ENCODE data around the gene ZFR2.

The ZFR2 gene

DNA sequence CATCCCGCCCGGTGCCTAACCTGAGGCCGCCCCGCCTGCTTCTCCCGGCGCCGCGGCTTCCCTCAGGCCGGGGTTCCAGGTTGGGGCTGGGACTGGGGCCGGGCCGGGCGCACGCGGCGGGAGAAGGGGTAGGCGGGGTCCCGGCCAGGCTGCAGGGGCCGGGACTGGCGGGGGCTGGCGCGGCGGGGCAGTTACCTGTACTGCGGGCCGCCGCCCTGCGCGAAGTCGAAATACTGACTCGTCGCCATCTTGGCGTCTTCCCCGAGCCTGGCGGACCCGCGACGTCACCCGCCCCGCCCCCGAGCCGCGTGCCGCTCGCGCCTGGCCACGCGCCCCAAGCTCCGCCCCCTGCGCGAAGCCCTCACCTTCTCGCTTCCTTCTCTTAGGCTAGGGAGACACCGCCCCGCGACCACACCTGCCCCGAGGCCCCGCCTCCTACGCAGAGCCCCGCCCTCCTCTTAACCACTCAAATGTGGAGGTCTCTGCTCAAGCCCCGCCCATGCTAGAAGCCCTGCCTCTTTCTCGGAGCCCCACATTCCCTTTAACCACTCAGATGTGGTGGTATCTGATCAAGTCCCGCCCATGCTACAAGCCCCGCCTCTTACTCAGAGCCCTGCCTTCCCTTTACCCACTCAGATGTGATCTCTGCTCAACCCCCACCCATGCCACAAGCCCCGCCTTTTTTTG lies at the start of gene ZFR2:
TSS of gene ZFR2 (minus strand) at position 269 of the 687 bp plus-strand sequence. CDS start at position 248, 21 bp downstream.
- Histone ChIP-seq H3K4me3 (ENCODE audit: low read depth, low read length) (peak within 1 kb of the TSS; percentile 54), H3K36me3 (ENCODE audit: control insufficient read depth, insufficient read depth, low read length) (no peaks in the 10 kb centered on the region), H3K9ac (ENCODE audit: low read depth, low read length) (no peak within 1 kb of the TSS), H3K9me3 (ENCODE audit: control insufficient read depth, insufficient read depth, low read length) (peaks cover 5% of the 10 kb centered on the region), H3K4me1 (ENCODE audit: control insufficient read depth, insufficient read depth, low read length) (peaks cover 4% of the 10 kb centered on the region), H3K27me3 (ENCODE audit: control insufficient read depth, insufficient read depth, low read length) (peaks cover 14% of the 10 kb centered on the region)

DNA sequence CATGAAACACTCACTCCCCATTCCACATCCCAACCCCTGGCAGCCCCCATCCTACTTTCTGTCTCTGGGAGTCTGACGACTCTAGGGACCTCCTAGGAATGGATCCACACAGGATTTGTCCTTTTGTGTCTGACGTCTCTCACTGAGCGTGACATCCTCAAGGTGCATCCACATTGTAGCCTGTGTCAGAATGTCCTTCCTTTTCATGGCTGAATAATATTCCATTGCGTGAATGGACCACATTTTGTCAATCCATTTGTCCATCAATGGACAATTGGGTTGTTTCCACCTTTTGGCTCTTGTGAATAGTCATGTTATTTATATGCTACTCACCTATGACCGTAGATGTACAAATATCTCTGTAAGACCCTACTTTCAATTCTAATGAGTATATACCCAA lies 47.2 kb upstream of the ZFR2 start:
- H3K4me3 ChIP-seq (ENCODE audit: low read depth, low read length), result no peak overlapping the region
- H3K9ac ChIP-seq (ENCODE audit: low read depth, low read length), result no peak overlapping the region
- H3K9me3 ChIP-seq (ENCODE audit: control insufficient read depth, insufficient read depth, low read length), result no peaks in the 10 kb centered on the region
- peaks cover 49% of the 10 kb centered on the region for H3K36me3 ChIP-seq (ENCODE audit: control insufficient read depth, insufficient read depth, low read length)
- no peaks in the 10 kb centered on the region for H3K4me1 ChIP-seq (ENCODE audit: control insufficient read depth, insufficient read depth, low read length)
- no peaks in the 10 kb centered on the region for H3K27me3 ChIP-seq (ENCODE audit: control insufficient read depth, insufficient read depth, low read length)

DNA sequence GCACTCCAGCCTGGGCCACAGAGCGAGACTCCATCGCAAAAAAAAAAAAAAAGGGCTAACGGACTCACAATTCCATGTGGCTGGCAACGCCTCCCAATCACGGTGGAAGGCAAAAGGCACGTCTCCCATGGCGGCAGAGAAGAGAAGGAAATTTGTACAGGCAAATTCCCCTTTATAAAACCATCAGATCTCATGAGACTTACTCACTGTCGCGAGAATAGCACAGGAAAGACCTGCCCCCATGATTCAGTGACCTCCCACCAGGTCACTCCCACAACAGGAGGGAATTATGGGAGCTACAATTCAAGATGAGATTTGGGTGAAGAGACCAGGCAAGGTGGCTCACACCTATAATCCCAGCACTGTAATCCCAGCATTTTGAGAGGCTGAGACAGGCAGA lies 45.4 kb upstream of the ZFR2 start:
- Histone ChIP-seq H3K4me1 (ENCODE audit: control insufficient read depth, insufficient read depth, low read length) (no peaks in the 10 kb centered on the region), H3K4me3 (ENCODE audit: low read depth, low read length) (no peak overlapping the region), H3K27me3 (ENCODE audit: control insufficient read depth, insufficient read depth, low read length) (no peaks in the 10 kb centered on the region), H3K36me3 (ENCODE audit: control insufficient read depth, insufficient read depth, low read length) (peaks cover 54% of the 10 kb centered on the region), H3K9me3 (ENCODE audit: control insufficient read depth, insufficient read depth, low read length) (peaks cover 6% of the 10 kb centered on the region), H3K9ac (ENCODE audit: low read depth, low read length) (no peak overlapping the region)

DNA sequence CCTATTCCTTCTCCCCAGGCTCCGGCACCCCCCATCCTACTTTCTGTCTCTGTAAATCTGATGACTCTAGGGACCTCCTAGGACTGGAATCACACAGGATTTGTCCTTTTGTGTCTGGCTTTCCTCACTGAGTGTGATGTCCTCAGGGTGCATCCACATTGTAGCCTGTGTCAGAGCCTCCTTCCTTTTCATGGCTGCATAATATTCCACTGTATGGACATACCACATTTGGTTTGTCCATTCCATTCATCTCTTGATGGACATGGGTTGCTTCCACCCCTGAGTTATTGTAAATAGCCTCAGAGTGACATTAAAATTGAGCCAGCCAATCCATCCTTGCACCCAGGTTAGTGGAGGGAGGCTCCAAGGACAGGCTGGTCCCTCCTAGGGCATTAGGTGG lies 41.3 kb upstream of the ZFR2 start:
- H3K9ac ChIP-seq (ENCODE audit: low read depth, low read length), result no peak overlapping the region
- peaks cover 55% of the 10 kb centered on the region for H3K36me3 ChIP-seq (ENCODE audit: control insufficient read depth, insufficient read depth, low read length)
- H3K27me3 ChIP-seq (ENCODE audit: control insufficient read depth, insufficient read depth, low read length), result no peaks in the 10 kb centered on the region

DNA sequence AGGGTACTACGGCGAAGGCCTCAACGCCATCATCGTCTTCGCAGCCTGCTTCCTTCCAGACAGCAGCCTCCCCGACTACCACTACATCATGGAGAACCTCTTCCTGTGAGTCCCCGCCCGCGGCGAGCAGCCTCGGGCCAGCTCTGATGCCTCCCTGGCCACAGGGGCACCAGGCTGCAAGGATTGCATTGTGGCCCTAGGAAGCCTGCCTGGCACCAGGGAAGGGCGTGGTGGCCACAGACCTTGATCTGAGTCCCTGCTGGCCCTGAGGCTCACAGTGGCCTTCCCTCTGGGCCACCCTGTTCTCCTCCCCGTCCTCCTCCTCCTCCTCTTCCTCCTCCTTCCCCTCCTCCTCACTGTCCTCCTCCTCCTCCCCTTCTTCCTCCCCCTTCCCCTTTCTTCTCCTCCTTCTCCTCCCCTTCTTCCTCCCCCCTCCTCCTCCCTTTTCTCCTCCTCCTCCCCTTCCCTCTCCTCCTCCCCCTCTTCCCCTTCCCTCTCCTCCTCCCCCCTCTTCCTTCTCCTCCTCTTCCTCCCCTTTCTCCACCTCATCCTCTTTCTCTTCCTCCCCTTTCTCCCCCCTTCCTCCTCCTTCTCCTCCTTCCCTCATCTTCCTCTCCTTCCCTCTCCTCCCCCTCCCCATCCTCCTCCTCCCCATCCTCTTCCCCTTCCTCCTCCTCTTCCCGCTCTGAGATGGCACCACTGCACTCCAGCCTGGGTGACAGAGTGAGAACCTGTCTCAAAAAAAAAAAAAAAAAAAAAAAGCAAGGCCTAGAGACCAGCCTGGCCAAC lies 39.6 kb upstream of the ZFR2 start:
- Histone ChIP-seq H3K9me3 (ENCODE audit: control insufficient read depth, insufficient read depth, low read length) (peaks cover 6% of the 10 kb centered on the region), H3K4me3 (ENCODE audit: low read depth, low read length) (no peak overlapping the region), H3K9ac (ENCODE audit: low read depth, low read length) (no peak overlapping the region), H3K27me3 (ENCODE audit: control insufficient read depth, insufficient read depth, low read length) (no peaks in the 10 kb centered on the region), H3K36me3 (ENCODE audit: control insufficient read depth, insufficient read depth, low read length) (peaks cover 52% of the 10 kb centered on the region), H3K4me1 (ENCODE audit: control insufficient read depth, insufficient read depth, low read length) (no peaks in the 10 kb centered on the region)

More for the DNA sequence above, 41.3 kb upstream of the ZFR2 start:
- H3K4me3 ChIP-seq (ENCODE audit: low read depth, low read length), result no peak overlapping the region
- peaks cover 6% of the 10 kb centered on the region for H3K9me3 ChIP-seq (ENCODE audit: control insufficient read depth, insufficient read depth, low read length)
- H3K4me1 ChIP-seq (ENCODE audit: control insufficient read depth, insufficient read depth, low read length), result no peaks in the 10 kb centered on the region

DNA sequence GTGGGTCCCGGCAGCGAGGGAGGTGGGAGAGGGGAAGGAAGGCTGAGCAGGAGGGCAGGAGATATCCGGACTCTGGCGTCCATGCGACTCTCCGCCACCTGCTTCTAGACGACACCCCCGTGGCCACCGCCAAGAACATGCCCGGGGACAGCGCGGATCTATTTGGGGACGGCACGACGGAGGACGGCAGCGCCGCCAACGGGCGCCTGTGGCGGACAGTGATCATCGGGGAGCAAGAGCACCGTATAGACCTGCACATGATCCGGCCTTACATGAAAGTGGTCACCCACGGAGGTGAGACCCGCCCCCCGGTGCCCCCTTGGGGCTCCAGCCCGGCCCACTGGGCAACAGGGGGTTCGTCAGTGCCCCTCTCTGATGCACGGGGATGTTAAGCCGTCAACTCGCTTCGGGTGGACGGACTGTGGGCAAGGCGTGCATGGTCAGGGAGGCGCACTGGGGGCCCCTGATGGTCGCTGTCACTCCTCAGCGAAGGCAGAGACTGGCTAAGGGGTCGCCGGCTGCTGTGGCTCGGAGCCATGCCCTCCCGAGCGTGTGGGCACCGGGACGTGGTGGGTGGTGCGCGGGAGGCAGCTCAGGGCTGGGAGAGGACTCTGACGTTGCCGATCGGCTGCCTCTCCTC lies 38.9 kb upstream of the ZFR2 start:
- Histone ChIP-seq H3K4me3 (ENCODE audit: low read depth, low read length) (no peak overlapping the region), H3K4me1 (ENCODE audit: control insufficient read depth, insufficient read depth, low read length) (no peaks in the 10 kb centered on the region), H3K36me3 (ENCODE audit: control insufficient read depth, insufficient read depth, low read length) (peaks cover 52% of the 10 kb centered on the region), H3K27me3 (ENCODE audit: control insufficient read depth, insufficient read depth, low read length) (no peaks in the 10 kb centered on the region), H3K9ac (ENCODE audit: low read depth, low read length) (no peak overlapping the region), H3K9me3 (ENCODE audit: control insufficient read depth, insufficient read depth, low read length) (peaks cover 6% of the 10 kb centered on the region)

DNA sequence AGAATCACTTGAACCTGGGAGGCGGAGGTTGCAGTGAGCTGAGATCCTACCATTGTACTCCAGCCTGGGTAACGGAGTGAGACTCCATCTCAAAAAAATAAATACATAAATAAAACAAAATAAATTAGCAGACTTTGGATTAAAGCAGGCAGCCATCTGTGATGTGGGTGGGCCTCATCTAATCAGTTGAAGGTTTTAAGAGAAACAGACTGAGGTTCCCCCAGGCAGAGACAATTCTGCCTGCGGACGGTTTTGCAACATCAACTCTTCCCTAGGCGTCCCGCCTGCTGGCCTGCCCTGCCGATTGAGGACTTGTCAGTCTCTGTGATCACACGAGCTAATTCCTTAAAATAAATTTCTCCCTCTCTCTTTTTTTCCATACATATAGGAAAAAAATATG lies 35.4 kb upstream of the ZFR2 start:
- H3K4me1 ChIP-seq (ENCODE audit: control insufficient read depth, insufficient read depth, low read length), result no peaks in the 10 kb centered on the region
- no peaks in the 10 kb centered on the region for H3K9me3 ChIP-seq (ENCODE audit: control insufficient read depth, insufficient read depth, low read length)
- H3K27me3 ChIP-seq (ENCODE audit: control insufficient read depth, insufficient read depth, low read length), result no peaks in the 10 kb centered on the region

DNA sequence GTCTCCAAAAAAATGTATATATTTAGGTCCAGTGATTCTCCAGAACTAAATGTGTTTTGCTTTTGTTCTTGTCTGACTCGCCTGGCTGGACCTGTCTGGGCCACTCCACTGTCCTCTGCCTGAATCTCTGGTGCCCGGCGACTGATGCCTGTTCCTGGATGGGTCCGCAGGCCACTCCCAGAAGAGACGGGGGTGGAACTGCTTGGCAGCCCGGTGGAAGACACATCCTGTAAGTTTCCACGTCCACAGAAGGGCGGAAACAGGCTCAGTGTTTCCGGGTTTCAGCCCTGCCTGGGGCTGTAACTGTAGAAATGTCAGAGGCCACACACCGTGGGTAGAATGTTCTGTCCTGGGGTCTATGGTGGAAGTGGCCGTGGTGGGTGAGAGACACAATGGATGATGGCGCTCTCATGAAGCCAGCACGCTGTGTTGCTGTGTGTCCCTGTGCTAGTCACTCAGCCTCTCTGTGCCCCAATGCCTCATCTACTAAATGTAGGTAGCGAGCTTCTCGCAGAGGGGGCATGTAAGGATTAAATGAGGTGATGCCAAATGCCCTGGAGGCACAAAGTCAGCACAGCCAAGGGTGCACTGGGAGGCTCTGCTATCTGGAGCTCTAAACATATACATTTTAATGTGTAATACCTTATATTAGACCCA lies 33.6 kb upstream of the ZFR2 start:
- H3K9ac ChIP-seq (ENCODE audit: low read depth, low read length), result no peak overlapping the region
- peaks cover 35% of the 10 kb centered on the region for H3K36me3 ChIP-seq (ENCODE audit: control insufficient read depth, insufficient read depth, low read length)
- no peak overlapping the region for H3K4me3 ChIP-seq (ENCODE audit: low read depth, low read length)
- H3K9me3 ChIP-seq (ENCODE audit: control insufficient read depth, insufficient read depth, low read length), result peaks cover 4% of the 10 kb centered on the region
- H3K27me3 ChIP-seq (ENCODE audit: control insufficient read depth, insufficient read depth, low read length), result no peaks in the 10 kb centered on the region
- no peaks in the 10 kb centered on the region for H3K4me1 ChIP-seq (ENCODE audit: control insufficient read depth, insufficient read depth, low read length)

More for the DNA sequence above, 35.4 kb upstream of the ZFR2 start:
- Histone ChIP-seq H3K4me3 (ENCODE audit: low read depth, low read length) (no peak overlapping the region), H3K9ac (ENCODE audit: low read depth, low read length) (no peak overlapping the region), H3K36me3 (ENCODE audit: control insufficient read depth, insufficient read depth, low read length) (peaks cover 36% of the 10 kb centered on the region)

DNA sequence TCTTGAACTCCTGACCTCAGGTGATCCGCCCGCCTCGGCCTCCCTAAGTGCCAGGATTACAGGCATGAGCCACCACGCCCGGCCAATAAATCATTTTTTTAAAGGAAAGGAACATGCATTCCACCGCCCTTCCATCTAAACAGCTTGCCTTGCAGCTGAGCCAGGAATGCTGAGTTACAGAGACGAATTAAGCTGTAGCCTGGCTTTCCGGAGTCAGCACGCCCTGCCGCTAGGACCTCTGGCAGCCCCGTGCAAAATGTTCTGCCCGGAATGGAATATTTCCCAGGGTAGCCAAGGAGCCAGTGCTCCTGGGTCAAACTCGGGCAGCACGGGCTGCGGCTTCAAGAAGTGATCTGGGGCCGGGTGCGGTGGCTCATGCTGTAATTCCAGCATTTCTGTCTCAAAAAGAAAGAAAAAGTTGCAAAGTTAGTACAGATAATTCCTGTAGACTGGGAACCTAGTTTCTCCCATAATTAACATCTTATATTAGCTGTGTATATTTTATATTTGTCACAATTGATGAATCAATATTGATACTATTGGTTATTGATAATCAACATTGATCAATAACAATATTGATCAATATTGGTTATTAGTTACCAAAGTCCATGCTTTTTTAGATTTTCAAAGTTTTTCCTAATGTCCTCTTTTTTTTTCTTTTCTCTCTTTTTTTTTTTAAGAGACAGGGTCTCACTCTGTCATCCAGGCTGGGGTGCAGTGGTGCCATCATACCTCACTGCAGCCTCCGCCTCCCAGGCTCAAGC lies 30.9 kb upstream of the ZFR2 start:
- Histone ChIP-seq H3K9ac (ENCODE audit: low read depth, low read length) (no peak overlapping the region), H3K36me3 (ENCODE audit: control insufficient read depth, insufficient read depth, low read length) (peaks cover 25% of the 10 kb centered on the region), H3K4me3 (ENCODE audit: low read depth, low read length) (no peak overlapping the region), H3K9me3 (ENCODE audit: control insufficient read depth, insufficient read depth, low read length) (peaks cover 4% of the 10 kb centered on the region), H3K27me3 (ENCODE audit: control insufficient read depth, insufficient read depth, low read length) (no peaks in the 10 kb centered on the region), H3K4me1 (ENCODE audit: control insufficient read depth, insufficient read depth, low read length) (no peaks in the 10 kb centered on the region)

DNA sequence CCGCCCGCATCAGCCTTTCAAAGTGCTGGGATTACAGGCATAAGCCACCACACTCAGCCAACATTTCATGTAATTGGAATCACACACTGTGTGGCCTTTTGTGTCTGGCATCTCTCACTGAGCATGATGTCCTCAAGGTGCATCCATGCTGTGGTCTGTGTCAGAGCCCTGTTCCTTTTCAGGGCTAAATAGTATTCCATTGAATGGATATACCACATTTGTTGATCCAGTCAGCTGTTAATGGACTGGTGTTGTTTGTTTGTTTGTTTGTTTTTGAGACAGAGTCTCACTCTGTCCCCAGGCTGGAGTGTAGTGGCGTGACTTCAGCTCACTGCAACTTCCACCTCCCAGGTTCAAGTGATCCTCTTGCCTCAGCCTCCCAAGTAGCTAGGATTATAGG lies 29.6 kb upstream of the ZFR2 start:
- no peak overlapping the region for H3K9ac ChIP-seq (ENCODE audit: low read depth, low read length)
- H3K9me3 ChIP-seq (ENCODE audit: control insufficient read depth, insufficient read depth, low read length), result peaks cover 4% of the 10 kb centered on the region
- no peaks in the 10 kb centered on the region for H3K27me3 ChIP-seq (ENCODE audit: control insufficient read depth, insufficient read depth, low read length)
- H3K4me3 ChIP-seq (ENCODE audit: low read depth, low read length), result no peak overlapping the region
- no peaks in the 10 kb centered on the region for H3K4me1 ChIP-seq (ENCODE audit: control insufficient read depth, insufficient read depth, low read length)
- H3K36me3 ChIP-seq (ENCODE audit: control insufficient read depth, insufficient read depth, low read length), result peaks cover 23% of the 10 kb centered on the region

DNA sequence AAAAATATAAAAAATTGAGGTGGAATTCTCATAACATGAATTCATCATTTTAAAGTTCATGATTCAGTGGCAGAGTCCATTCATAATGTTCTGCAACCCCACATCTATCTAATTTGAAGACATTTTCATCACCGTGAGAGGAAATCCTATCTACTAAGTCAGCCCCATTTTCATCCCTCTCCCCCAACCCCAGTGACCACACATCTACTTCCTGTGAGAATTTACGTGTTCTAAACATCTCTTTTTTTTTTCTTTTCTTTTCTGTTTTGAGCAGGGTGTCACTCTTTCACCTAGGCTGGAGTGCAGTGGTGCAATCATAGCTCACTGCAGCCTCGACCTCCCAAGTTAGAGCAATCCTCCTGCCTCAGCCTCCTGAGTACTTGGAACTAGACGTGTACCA lies 29.1 kb upstream of the ZFR2 start:
- Histone ChIP-seq H3K27me3 (ENCODE audit: control insufficient read depth, insufficient read depth, low read length) (no peaks in the 10 kb centered on the region), H3K4me1 (ENCODE audit: control insufficient read depth, insufficient read depth, low read length) (no peaks in the 10 kb centered on the region), H3K4me3 (ENCODE audit: low read depth, low read length) (no peak overlapping the region), H3K36me3 (ENCODE audit: control insufficient read depth, insufficient read depth, low read length) (peaks cover 20% of the 10 kb centered on the region), H3K9ac (ENCODE audit: low read depth, low read length) (no peak overlapping the region), H3K9me3 (ENCODE audit: control insufficient read depth, insufficient read depth, low read length) (peaks cover 4% of the 10 kb centered on the region)

All from iPS-15b (cell line).